MG63 (cell line): Measurements from ENCODE around the gene TIGIT. TPM values are rescaled to one million over a fixed set of nuclear protein-coding genes. Genes with fewer than 3 reads are reported as not detected.
A peak's percentile ranks its signal among the peaks of the same experiment; 100 is the strongest.
"Not testable (repeated sequence)": the region's sequence is repeated elsewhere in the genome, so short reads cannot be mapped to it uniquely, and the experiment has no call there.

Source experiments
- DNase-seq: peaks from one replicate; pipeline ENCODE4 v3.0.0-alpha.2; 2020
- H3K27me3 ChIP-seq: fragments of 250-450 bp; sonication (Bioruptor Pico); 2 replicates; pipeline ENCODE4 v1.5.1; 2020; ENCODE audit warnings: mild to moderate bottlenecking, moderate library complexity
- H3K36me3 ChIP-seq: fragments of 250-450 bp; sonication (Bioruptor Pico); 2 replicates; pipeline ENCODE4 v1.5.1; 2020; ENCODE audit warnings: mild to moderate bottlenecking, moderate library complexity
- H3K4me3 ChIP-seq: fragments of 250-450 bp; sonication (Bioruptor Pico); 2 replicates; pipeline ENCODE4 v1.5.1; 2020; ENCODE audit warnings: mild to moderate bottlenecking, moderate library complexity
- H3K9me3 ChIP-seq: fragments of 250-450 bp; sonication (Bioruptor Pico); 2 replicates; pipeline ENCODE4 v1.5.1; 2020; ENCODE audit warnings: mild to moderate bottlenecking, moderate library complexity
- total RNA-seq: library from RNA; depleted of rRNA; stranded (reverse); fragments of >200 nt; shearing (Covaris generic); gene quantifications from 2 replicates; pipeline ENCODE4 v1.2.3, GENCODE V29; 2014; ENCODE audit warnings: low replicate concordance; rRNA removed

The TIGIT gene
- total RNA-seq: not detected in 2 replicates

GRCh38 chr3:114293838-114294535 lies at the start of gene TIGIT:
TIGIT (plus strand) TSS chr3:114294028; CDS start chr3:114294062, 34 bp downstream.
- Histone ChIP-seq H3K27me3 (no peaks in the 10 kb centered on the region), H3K36me3 (no peaks in the 10 kb centered on the region), H3K4me3 (no peak within 1 kb of the TSS), H3K9me3 (no peaks in the 10 kb centered on the region)
- DNase-seq: no peak

DNA sequence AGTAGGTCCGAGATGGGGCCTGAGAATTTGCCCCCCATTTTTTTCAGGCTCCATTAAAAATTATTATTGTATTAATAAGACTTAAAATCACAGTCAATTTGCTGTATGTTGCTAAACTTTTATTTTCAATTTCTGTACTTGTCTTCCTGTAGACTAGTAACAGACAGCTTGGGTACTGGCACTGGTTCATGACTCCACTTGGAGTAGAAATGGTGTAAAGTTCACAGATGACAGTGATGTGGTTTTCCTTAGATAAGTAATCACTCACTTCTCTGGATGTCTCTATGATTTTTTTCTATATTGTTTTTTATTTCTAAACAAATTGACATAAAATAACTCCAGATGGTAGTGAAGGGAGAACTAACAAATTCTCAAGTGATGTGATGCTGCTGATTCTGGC lies 40.9 kb upstream of the TIGIT start:
- H3K9me3 ChIP-seq: no peaks in the 10 kb centered on the region
- H3K36me3 ChIP-seq: no peaks in the 10 kb centered on the region
- no peak overlapping the region for H3K4me3 ChIP-seq
- DNase-seq: no peak
- no peaks in the 10 kb centered on the region for H3K27me3 ChIP-seq

- no peak for DNase-seq
- H3K36me3 ChIP-seq: no peaks in the 10 kb centered on the region
- no peak overlapping the region for H3K4me3 ChIP-seq
- no peaks in the 10 kb centered on the region for H3K27me3 ChIP-seq
- H3K9me3 ChIP-seq: no peaks in the 10 kb centered on the region
These were observed 40.3 kb upstream of the TIGIT start for GRCh38 chr3:114253505-114253904.

- Histone ChIP-seq H3K36me3 (no peaks in the 10 kb centered on the region), H3K9me3 (peaks cover 15% of the 10 kb centered on the region), H3K4me3 (no peak overlapping the region), H3K27me3 (no peaks in the 10 kb centered on the region)
- DNase-seq: no peak
These were observed 34.3 kb upstream of the TIGIT start for GRCh38 chr3:114259566-114259965.

DNA sequence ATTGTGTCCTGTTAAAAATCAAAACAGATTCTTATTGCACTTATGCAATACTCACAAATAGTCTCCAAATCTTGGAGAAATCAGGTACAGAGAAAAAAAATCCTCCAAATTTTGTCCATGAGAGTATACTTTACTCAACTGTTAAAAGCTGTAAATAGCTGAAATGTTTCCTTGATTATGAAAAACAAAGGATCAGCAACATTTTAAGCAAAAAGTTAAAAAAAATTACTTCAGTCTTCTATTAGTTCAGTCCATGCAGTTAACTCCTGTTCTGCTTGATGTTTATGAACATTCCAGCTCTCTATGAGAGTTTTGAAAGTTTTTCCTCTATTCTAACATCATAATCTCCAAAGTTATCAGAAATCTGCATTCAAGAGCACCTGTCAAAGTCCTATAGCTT lies 33.7 kb upstream of the TIGIT start:
- H3K9me3 ChIP-seq: peaks cover 15% of the 10 kb centered on the region

DNA sequence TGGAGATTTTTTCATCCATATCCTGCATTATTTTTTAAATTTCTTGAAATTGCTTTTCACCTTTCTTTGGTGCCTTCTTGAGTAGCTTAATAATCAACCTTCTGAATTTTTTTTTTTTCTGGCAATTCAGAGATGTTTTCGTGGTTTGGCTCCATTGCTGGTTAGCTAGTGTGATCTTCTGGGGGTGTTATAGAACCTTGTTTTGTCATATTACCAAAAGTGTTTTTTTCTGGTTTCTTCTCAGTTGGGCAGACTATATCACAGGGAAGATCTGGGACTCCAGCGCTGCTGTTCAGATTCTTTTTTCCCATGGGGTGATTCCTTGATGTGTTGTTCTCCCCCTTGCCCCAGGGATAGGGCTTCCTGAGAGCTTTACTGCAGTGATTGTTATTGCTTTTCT lies 23.8 kb upstream of the TIGIT start:
- no peak for DNase-seq
- Histone ChIP-seq H3K4me3 (no peak overlapping the region), H3K27me3 (peaks cover 6% of the 10 kb centered on the region; the same call in 1 of the 2 replicates), H3K9me3 (peaks cover 6% of the 10 kb centered on the region; the same call in 1 of the 2 replicates), H3K36me3 (no peaks in the 10 kb centered on the region)

More for the DNA sequence above, 33.7 kb upstream of the TIGIT start:
- no peaks in the 10 kb centered on the region for H3K36me3 ChIP-seq
- no peaks in the 10 kb centered on the region for H3K27me3 ChIP-seq
- no peak overlapping the region for H3K4me3 ChIP-seq
- no peak for DNase-seq

GRCh38 chr3:114272271-114272670 lies 21.6 kb upstream of the TIGIT start:
- H3K4me3 ChIP-seq: no peak overlapping the region
- H3K27me3 ChIP-seq: no peaks in the 10 kb centered on the region
- no peaks in the 10 kb centered on the region for H3K36me3 ChIP-seq
- DNase-seq: no peak
- peaks cover 6% of the 10 kb centered on the region; the same call in 1 of the 2 replicates for H3K9me3 ChIP-seq

DNA sequence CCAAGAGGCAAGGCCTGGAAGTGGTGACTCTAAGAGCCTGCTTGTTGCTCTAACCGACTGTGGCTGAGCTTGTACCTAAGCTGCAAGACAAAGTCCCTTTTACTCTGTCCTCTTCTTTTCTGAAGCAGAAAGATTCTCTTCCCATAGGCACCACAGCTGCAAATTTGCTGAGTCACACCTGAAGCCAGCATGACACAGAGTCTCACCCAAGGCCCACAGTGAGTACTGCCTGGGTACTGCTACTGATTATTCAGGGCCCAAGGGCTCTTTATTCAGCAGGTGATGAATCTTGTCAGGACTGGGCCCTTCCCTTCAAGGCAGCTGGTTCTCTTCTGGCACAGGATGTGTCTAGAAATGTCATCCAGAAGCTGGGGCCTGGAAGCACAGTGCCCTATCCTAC lies 18.9 kb upstream of the TIGIT start:
- Histone ChIP-seq H3K9me3 (no peaks in the 10 kb centered on the region), H3K27me3 (no peaks in the 10 kb centered on the region), H3K36me3 (no peaks in the 10 kb centered on the region), H3K4me3 (no peak overlapping the region)
- DNase-seq: peak; percentile 14

DNA sequence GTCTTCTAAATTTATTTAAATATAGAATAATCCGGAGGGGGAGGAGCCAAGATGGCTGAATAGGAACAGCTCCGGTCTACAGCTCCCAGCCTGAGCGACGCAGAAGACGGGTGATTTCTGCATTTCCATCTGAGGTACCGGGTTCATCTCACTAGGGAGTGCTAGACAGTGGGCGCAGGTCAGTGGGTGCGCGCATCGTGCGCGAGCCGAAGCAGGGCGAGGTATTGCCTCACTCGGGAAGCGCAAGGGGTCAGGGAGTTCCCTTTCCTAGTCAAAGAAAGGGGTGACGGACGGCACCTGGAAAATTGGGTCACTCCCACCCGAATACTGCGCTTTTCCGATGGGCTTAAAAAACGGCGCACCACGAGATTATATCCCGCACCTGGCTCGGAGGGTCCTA lies 17.0 kb upstream of the TIGIT start:
- H3K4me3 ChIP-seq, DNase-seq, H3K27me3 ChIP-seq, H3K36me3 ChIP-seq, H3K9me3 ChIP-seq: not testable (repeated sequence)

- Histone ChIP-seq H3K27me3 (no peaks in the 10 kb centered on the region), H3K36me3 (no peaks in the 10 kb centered on the region), H3K4me3 (no peak overlapping the region), H3K9me3 (no peaks in the 10 kb centered on the region)
- no peak for DNase-seq
These were observed 9.2 kb upstream of the TIGIT start for GRCh38 chr3:114284644-114285043.

- H3K27me3 ChIP-seq: no peaks in the 10 kb centered on the region
- H3K36me3 ChIP-seq: no peaks in the 10 kb centered on the region
- H3K9me3 ChIP-seq: no peaks in the 10 kb centered on the region
- DNase-seq: no peak
- no peak overlapping the region for H3K4me3 ChIP-seq
These were observed 8.1 kb upstream of the TIGIT start for GRCh38 chr3:114285648-114286230.

DNA sequence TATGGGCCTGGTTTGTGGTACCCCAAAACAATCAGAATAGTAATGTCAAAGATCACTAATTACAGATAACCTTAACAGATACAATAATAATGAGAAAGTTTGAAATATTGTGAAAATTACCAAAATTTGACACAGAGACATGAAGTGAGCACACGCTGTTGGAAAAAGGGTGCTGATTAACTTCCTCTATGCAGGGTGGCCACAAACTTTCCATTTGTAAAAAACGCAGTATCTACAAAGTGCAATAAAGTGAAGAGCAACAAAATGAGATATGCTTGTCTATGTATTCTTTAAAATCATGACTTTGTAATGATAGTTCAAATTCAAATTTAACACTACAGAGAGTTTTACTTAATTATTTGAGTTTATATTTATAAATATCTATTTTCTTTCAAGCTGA lies 7.6 kb upstream of the TIGIT start:
- H3K36me3 ChIP-seq: no peaks in the 10 kb centered on the region
- H3K9me3 ChIP-seq: no peaks in the 10 kb centered on the region
- DNase-seq: no peak
- H3K27me3 ChIP-seq: no peaks in the 10 kb centered on the region
- no peak overlapping the region for H3K4me3 ChIP-seq

DNA sequence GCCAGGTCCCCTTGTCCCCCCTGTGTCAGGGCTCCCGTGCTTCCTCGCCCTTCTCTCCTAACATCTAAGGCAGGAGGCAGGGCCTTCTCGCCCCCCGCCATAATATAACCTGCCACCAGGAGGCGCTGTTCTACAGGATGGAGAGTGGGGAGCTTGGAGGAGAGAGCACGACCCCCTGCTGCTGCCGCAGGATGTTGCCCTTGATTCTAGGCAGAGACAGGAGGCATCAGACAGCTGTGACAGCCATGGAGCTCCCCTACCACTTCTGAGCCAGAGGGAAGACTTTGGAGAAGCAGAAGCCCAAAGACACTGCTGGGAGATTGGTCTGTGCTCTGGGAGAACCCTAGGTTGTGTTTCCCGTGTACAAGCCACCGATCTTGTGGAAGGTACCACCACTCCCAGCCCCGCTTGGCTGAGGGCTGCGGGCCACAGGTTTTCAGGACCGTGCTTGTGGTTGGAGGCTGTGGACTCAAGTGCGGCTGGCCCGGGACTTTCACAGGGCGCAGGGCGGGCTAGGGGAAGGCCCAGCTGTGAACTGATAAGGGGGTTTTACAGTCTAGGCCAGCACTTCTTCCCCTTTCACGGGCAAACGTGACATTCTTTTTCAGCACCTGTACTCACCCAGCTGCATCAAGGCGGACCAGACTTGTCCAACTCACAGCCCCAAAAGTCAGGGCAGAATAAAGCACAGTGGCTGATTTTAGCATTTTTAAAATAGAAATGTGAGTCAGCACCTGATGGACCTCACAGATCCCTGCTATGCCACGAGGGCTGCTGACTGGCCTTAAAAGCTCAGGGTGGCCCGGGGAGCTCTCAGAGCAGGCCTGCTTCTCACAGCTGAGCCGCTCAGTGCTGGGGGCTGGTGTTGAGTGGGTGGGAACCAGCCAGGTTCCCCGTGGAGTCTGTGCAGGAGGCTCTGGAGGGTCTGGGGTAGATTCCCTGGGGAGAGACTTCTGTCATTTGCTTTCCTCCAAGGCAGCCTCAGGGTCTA lies 2.6 kb upstream of the TIGIT start:
- H3K36me3 ChIP-seq: no peaks in the 10 kb centered on the region
- peak; percentile 73 for DNase-seq
- no peak overlapping the region for H3K4me3 ChIP-seq
- H3K27me3 ChIP-seq: no peaks in the 10 kb centered on the region
- no peaks in the 10 kb centered on the region for H3K9me3 ChIP-seq

DNA sequence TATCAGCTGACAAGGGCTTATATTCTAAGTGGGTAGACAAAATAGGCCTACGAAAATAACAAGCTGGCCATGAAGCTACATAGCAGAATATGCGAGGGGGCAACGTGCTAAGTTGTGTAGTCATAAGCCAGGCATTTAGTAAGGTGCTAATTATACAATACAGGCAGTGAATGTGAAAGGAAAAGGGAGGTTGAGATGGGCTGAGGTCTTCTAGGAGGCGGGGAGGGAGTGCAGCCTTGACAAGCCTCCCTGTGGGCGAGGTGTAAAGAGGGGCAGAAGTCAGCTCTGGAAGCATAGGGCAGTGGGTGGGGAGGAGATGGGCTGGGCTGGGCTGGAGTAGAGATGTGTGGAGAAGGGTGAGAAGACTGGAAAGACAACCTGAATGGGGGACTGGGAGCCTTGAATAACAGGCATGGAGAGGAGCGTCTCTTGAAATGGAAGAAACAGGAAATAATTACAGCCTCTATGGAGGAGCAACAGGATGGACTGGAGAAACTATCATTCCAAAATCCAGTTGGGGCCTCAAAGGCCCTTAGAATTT lies 1.2 kb downstream of the TIGIT start:
- no peaks in the 10 kb centered on the region for H3K36me3 ChIP-seq
- no peaks in the 10 kb centered on the region for H3K27me3 ChIP-seq
- DNase-seq: no peak
- no peaks in the 10 kb centered on the region for H3K9me3 ChIP-seq
- H3K4me3 ChIP-seq: no peak overlapping the region

- Histone ChIP-seq H3K27me3 (no peaks in the 10 kb centered on the region), H3K9me3 (no peaks in the 10 kb centered on the region), H3K4me3 (no peak overlapping the region), H3K36me3 (no peaks in the 10 kb centered on the region)
- no peak for DNase-seq
These were observed 2.1 kb downstream of the TIGIT start for GRCh38 chr3:114295946-114296345.

GRCh38 chr3:114299421-114299820 lies 5.6 kb downstream of the TIGIT start:
- no peaks in the 10 kb centered on the region for H3K36me3 ChIP-seq
- peaks cover 14% of the 10 kb centered on the region for H3K27me3 ChIP-seq
- no peaks in the 10 kb centered on the region for H3K9me3 ChIP-seq
- DNase-seq: peak; percentile 56
- H3K4me3 ChIP-seq: no peak overlapping the region
